Osteoblast (primary cell): ENCODE data around the gene DENND1A. TPM values are rescaled to one million over a fixed set of nuclear protein-coding genes. Genes with fewer than 3 reads are reported as not detected.

Experiments
- DNase-seq: peaks from one replicate; pipeline ENCODE4 v3.0.0; 2011; ENCODE audit warnings: low spot score, mixed read lengths; ENCODE audit not compliant: insufficient read length; ENCODE audit errors: missing footprints
- H2AFZ ChIP-seq: 2 replicates; pipeline ENCODE4 v1.6.0; 2011; ENCODE audit warnings: mild to moderate bottlenecking, low read length
- H3K27ac ChIP-seq: 2 replicates; pipeline ENCODE4 v1.5.1; 2011; ENCODE audit warnings: mild to moderate bottlenecking, low read depth, low read length, moderate library complexity
- H3K27me3 ChIP-seq: 2 replicates; pipeline ENCODE4 v1.6.0; 2012; ENCODE audit warnings: mild to moderate bottlenecking, control low read depth, inconsistent platforms, low read length, moderate library complexity; ENCODE audit not compliant: insufficient read depth
- H3K36me3 ChIP-seq: 2 replicates; pipeline ENCODE4 v1.5.1; 2011; ENCODE audit warnings: mild to moderate bottlenecking, low read length, control low read depth, moderate library complexity; ENCODE audit not compliant: insufficient read depth
- H3K4me1 ChIP-seq: 2 replicates; pipeline ENCODE4 v1.5.1; 2011; ENCODE audit warnings: mild to moderate bottlenecking, low read length, control low read depth, moderate library complexity; ENCODE audit not compliant: insufficient read depth
- H3K4me2 ChIP-seq: 2 replicates; pipeline ENCODE4 v1.6.0; 2011; ENCODE audit warnings: mild to moderate bottlenecking, low read length; ENCODE audit not compliant: insufficient read depth
- H3K4me3 ChIP-seq: fragments of 200-600 bp; sonication (generic); 3 replicates; pipeline ENCODE4 v1.5.1; 2012; ENCODE audit warnings: mild to moderate bottlenecking, low read length, inconsistent platforms; ENCODE audit not compliant: insufficient read depth
- H3K79me2 ChIP-seq: 2 replicates; pipeline ENCODE4 v1.6.0; 2012; ENCODE audit warnings: mild to moderate bottlenecking, low read length, control low read depth, inconsistent platforms; ENCODE audit not compliant: insufficient read depth
- H3K9me3 ChIP-seq: 2 replicates; pipeline ENCODE4 v1.5.1; 2011; ENCODE audit warnings: low read depth, low read length, control low read depth
- H4K20me1 ChIP-seq: 2 replicates; pipeline ENCODE4 v1.6.0; 2012; ENCODE audit warnings: mild to moderate bottlenecking, low read length, control low read depth; ENCODE audit not compliant: insufficient read depth
- total RNA-seq: library from RNA; depleted of rRNA; stranded (reverse); fragments of >200 nt; gene quantifications from 2 replicates; pipeline ENCODE4 v1.2.3, GENCODE V29; 2012
- TF ChIP-seq, protein P1 (sequence below): IDR thresholded peaks from 2 replicates; pipeline ENCODE4 v1.5.1; 2011; ENCODE audit warnings: mild to moderate bottlenecking, low read depth, low read length, moderate library complexity; ENCODE audit errors: extremely low read depth

The DENND1A gene
- total RNA-seq, 1 donor, result 14.1 TPM

DNA sequence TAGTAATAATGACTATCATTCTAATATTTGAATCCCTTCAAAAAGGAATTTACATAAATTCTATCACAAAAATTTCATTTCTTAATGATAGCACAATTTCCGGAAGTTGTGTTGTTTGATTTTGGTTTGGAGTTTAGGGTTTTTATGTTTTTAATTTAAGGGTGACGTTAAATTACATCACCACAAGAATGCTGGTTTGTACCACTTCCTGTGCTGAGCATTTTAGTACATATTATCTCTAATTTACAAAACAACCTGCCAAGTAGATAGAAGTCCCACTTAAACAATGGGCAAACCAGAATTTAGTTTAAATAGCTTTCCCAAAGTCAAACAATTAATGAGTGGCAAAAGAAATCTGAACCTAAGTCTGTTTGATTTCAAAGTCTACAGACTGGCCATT is 63.4 kb downstream of the DENND1A start:
- Histone ChIP-seq H2AFZ (no peak overlapping the region), H3K9me3 (no peaks in the 10 kb centered on the region), H3K4me1 (peaks cover 5% of the 10 kb centered on the region), H3K36me3 (no peaks in the 10 kb centered on the region), H3K4me3 (no peak overlapping the region), H3K27me3 (no peaks in the 10 kb centered on the region), H3K4me2 (no peak overlapping the region), H4K20me1 (no peaks in the 10 kb centered on the region), H3K27ac (no peak overlapping the region), H3K79me2 (no peaks in the 10 kb centered on the region)
- TF ChIP-seq, protein P1, sequence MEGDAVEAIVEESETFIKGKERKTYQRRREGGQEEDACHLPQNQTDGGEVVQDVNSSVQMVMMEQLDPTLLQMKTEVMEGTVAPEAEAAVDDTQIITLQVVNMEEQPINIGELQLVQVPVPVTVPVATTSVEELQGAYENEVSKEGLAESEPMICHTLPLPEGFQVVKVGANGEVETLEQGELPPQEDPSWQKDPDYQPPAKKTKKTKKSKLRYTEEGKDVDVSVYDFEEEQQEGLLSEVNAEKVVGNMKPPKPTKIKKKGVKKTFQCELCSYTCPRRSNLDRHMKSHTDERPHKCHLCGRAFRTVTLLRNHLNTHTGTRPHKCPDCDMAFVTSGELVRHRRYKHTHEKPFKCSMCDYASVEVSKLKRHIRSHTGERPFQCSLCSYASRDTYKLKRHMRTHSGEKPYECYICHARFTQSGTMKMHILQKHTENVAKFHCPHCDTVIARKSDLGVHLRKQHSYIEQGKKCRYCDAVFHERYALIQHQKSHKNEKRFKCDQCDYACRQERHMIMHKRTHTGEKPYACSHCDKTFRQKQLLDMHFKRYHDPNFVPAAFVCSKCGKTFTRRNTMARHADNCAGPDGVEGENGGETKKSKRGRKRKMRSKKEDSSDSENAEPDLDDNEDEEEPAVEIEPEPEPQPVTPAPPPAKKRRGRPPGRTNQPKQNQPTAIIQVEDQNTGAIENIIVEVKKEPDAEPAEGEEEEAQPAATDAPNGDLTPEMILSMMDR, result no peak
- no peak for DNase-seq

GRCh38 chr9:123865226-123866000 is 64.5 kb downstream of the DENND1A start:
- Histone ChIP-seq H3K79me2 (no peaks in the 10 kb centered on the region), H3K36me3 (no peaks in the 10 kb centered on the region), H3K4me2 (no peak overlapping the region), H3K9me3 (no peaks in the 10 kb centered on the region), H3K27ac (no peak overlapping the region), H2AFZ (no peak overlapping the region), H3K27me3 (no peaks in the 10 kb centered on the region), H4K20me1 (peaks cover 4% of the 10 kb centered on the region), H3K4me3 (no peak overlapping the region), H3K4me1 (peaks cover 5% of the 10 kb centered on the region)
- TF ChIP-seq, protein P1, result no peak
- no peak for DNase-seq

DNA sequence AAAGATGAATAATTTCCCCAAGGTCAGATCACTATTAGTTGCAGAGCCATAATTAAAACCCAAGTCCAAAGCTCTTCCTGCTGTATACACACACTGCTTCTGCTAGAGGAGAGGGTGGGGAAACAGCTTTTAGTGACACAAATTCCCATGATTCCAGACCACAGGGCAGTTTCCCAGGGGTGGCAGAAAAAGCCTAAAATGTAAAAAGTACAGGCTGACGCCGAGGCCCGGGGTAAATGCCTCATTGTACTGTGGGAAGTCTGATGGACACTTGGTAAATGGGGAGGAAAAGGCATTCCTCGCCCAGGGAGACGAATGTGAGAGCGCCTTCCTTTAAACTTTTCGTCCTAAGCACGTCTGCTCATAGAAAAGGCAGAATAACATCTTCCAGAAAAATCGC is 65.7 kb downstream of the DENND1A start:
- no peaks in the 10 kb centered on the region for H3K27me3 ChIP-seq
- H3K4me2 ChIP-seq, result no peak overlapping the region
- H3K36me3 ChIP-seq, result no peaks in the 10 kb centered on the region
- H3K4me3 ChIP-seq, result no peak overlapping the region
- no peak overlapping the region for H2AFZ ChIP-seq
- H3K4me1 ChIP-seq, result peaks cover 5% of the 10 kb centered on the region
- H3K27ac ChIP-seq, result no peak overlapping the region
- H4K20me1 ChIP-seq, result peaks cover 4% of the 10 kb centered on the region
- no peak for DNase-seq
- TF ChIP-seq, protein P1, result no peak
- H3K9me3 ChIP-seq, result no peaks in the 10 kb centered on the region
- no peaks in the 10 kb centered on the region for H3K79me2 ChIP-seq

GRCh38 chr9:123863164-123863855 is 66.6 kb downstream of the DENND1A start:
- Histone ChIP-seq H3K4me3 (no peak overlapping the region), H2AFZ (no peak overlapping the region), H3K79me2 (no peaks in the 10 kb centered on the region), H3K9me3 (no peaks in the 10 kb centered on the region), H3K27me3 (no peaks in the 10 kb centered on the region), H3K36me3 (no peaks in the 10 kb centered on the region), H4K20me1 (peaks cover 4% of the 10 kb centered on the region), H3K27ac (no peak overlapping the region), H3K4me2 (no peak overlapping the region), H3K4me1 (peaks cover 5% of the 10 kb centered on the region)
- TF ChIP-seq, protein P1, result no peak
- no peak for DNase-seq
